ENCODE results near the gene SLCO1B1.
"Not testable (repeated sequence)": the region's sequence is repeated elsewhere in the genome, so short reads cannot be mapped to it uniquely, and the experiment has no call there.

The SLCO1B1 gene, protein sequence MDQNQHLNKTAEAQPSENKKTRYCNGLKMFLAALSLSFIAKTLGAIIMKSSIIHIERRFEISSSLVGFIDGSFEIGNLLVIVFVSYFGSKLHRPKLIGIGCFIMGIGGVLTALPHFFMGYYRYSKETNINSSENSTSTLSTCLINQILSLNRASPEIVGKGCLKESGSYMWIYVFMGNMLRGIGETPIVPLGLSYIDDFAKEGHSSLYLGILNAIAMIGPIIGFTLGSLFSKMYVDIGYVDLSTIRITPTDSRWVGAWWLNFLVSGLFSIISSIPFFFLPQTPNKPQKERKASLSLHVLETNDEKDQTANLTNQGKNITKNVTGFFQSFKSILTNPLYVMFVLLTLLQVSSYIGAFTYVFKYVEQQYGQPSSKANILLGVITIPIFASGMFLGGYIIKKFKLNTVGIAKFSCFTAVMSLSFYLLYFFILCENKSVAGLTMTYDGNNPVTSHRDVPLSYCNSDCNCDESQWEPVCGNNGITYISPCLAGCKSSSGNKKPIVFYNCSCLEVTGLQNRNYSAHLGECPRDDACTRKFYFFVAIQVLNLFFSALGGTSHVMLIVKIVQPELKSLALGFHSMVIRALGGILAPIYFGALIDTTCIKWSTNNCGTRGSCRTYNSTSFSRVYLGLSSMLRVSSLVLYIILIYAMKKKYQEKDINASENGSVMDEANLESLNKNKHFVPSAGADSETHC

DNA sequence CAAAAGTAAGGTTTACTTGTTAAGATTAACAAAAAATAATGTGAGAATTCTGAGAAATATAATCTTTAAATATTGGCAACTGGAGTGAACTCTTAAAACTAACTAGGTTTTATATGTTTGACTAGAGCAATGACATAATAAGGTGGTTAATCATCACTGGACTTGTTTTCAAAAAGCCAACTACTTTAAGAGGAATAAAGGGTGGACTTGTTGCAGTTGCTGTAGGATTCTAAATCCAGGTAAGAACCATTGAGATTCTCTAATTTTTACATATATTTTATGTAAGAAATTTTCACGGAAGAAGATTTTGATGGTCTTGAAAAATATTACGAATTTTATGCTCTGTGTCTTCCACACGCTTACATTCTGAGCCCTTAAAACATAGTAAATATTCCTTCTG, at the start of gene SLCO1B1:
SLCO1B1 (plus strand) TSS at position 197 of the 400 bp plus-strand sequence. CDS start 10,381 bp downstream, outside the sequence.
- no peak for DNase-seq

DNA sequence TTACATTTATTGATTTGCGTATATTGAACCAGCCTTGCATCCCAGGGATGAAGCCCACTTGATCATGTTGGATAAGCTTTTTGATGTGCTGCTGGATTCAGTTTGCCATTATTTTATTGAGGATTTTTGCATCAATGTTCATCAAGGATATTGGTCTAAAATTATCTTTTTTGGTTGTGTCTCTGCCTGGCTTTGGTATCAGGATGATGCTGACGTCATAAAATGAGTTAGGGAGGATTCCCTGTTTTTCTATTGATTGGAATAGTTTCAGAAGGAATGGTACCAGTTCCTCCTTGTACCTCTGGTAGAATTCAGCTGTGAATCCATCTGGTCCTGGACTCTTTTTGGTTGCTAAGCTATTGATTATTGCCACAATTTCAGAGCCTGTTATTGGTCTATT, 46.2 kb upstream of the SLCO1B1 start:
- not testable (repeated sequence) for DNase-seq

DNA sequence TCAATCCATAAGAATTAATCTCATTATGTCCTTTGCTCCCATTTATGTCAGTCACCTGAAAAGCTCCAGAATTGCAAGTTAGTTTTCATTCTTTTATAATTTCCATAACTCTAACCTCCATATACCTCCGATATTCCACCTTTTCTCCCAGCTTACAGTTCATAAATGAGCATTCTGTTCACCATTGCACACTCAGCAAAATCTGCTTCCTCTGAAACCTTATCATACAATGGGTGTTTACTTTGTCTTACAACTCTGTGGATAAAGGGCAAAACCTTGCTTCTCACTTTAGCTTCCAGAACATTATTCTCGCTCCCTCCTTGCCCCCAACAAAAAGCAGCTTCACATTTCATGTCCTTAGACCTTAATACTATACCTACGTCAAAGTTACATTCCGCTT, 19.3 kb upstream of the SLCO1B1 start:
- DNase-seq = no peak

DNA sequence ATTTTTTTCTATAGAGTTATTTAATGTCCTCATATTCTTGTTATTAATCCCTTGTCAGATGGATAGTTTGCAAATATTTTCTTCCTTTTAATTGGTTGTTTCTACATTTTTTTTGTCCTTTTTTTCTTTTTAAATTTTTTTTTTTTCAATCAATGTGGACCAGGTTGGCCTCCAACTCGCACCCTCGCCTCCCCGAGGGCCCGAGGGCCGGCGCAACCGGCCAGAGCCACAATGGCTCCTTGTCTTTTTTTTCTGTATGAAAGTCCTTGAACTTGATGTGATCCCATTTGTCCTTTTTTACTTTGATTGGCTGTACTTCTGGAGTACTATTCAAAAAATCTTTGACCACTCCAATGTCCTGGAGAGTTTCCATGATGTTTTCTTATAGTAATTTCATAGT, 17.7 kb upstream of the SLCO1B1 start:
- no peak for DNase-seq

DNA sequence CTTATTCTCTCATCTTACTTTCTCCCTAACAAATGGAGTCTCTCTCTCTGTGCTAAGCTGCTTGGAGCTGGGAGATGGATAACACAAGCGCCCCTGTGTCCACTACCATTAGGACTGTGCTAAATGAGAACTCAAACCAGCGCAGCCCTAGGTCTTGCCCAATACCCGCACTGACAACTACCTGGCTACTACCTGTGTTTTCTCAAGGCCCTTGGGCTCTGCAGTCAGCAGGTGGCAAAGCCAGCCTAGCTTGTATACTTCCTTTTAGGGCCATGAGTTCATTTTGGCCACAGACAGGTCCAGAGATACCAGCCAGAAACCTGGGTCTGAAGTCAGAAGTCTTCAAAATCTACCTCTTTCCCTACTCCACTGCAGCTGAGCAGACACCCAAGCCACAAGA, 13.0 kb upstream of the SLCO1B1 start:
- DNase-seq = no peak

DNA sequence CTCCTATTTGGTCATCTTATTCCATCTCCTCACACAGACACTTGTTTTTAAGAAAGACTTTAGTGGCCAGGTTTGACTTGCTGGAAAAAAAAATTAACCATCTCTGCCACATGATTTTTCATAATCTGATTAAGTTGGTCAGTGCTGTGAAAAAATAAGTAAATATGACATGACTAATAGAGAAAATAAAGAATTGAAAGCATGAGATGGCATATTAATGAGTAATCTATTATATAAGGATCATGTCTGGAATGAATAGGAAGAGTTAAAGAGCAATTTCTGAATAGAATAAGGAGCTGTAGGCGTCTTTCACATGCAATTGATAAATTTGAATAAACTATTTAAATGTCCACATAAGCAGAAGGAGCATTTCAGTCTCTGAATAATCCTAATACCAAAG, 12.2 kb upstream of the SLCO1B1 start:
- no peak for DNase-seq

DNA sequence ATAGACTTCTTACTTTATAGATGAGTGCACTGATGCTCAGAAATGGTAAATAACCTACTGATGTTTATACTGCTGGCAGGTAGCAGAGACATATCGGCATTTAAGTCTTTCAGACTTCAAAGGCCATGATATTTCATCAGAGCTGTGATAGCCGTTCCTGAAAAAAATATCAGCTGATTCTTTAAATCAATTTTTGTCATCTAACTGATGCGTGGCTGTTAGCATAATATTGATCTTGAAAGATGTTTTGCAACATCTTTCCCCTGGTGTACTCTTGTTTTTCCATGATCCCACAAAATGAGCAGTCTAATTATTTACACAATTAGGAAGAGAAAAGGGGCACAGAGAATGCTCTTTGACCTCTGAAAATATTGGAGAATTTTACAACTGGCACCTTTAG, 1.6 kb upstream of the SLCO1B1 start:
- DNase-seq = no peak

DNA sequence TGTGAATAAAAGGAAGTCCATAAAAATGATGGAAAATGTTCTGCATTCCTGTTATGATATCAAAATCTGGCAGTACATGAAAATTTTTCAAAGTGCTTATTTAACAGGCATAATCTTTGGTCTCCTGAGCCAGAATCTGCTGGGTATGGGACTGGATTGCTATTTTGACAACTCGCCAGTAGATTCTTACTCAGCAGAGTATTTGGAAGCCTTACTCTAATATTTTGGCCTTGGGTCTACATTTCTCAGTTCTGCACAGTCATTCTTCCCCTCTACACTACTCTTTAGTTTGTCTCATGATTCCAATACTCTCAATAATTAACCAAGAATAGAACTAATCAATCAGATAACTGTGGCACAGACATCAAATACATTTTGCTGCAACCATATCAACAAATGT, 1.1 kb upstream of the SLCO1B1 start:
- DNase-seq = no peak

DNA sequence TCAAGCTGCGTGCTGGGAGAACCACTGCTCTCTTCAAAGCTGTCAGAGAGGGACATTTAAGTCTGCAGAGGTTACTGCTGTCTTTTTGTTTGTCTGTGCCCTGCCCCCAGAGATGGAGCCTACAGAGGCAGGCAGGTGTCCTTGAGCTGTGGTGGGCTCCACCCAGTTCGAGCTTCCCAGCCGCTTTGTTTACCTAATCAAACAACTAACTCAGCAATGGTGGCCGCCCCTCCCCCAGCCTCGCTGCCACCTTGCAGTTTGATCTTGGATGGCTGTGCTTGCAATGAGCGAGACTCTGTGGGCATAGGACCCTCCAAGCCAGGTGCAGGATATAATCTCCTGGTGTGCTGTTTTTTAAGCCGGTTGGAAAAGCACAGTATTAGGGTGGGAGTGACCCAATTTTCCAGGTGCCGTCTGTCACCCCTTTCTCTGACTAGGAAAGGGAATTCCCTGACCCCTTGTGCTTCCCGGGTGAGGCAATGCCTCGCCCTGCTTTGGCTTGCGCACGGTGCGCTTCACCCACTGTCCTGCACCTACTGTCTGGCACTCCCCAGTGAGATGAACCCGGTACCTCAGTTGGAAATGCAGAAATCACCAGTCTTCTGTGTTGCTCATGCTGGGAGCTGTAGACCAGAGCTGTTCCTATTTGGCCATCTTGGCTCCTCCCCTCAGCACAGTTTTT, 6.5 kb downstream of the SLCO1B1 start:
- not testable (repeated sequence) for DNase-seq

DNA sequence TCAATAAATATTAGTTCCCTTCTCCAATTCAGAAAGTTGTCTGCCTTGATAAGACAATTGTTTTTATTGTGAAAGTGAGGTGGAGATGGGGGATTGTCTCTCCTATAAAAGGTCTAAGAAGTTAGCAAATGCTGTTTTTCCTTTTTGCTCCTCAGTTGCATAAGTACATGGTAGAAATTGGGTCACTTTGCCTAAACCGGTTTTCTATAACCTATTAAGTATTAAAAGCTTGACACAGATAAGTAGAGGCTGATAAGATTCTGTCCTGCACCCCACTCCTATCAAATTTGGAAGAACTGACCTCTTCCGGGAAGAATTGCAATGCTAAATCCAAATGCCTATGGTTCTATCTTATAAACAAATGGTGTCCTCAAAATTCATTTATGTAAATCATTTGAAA, 7.0 kb downstream of the SLCO1B1 start:
- DNase-seq = no peak

DNA sequence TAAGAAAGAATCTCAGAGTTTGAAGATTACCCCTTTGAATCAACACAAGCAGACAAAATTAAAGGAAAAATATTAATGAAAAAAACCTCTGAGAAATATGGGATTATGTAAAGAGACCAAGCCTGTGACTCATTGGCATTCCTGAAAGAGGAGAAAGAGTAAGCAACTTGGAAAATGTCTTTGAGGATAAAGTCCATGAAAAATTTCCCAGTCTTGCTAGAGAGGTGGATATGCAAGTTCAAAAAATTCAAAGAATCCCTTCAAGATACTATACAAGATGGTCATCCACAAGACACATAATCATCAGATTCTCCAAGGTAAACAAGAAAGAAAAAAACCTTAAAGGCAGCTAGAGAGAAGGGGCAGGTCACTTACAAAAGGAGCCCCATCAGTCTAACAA, 13.3 kb downstream of the SLCO1B1 start:
- DNase-seq = no peak

DNA sequence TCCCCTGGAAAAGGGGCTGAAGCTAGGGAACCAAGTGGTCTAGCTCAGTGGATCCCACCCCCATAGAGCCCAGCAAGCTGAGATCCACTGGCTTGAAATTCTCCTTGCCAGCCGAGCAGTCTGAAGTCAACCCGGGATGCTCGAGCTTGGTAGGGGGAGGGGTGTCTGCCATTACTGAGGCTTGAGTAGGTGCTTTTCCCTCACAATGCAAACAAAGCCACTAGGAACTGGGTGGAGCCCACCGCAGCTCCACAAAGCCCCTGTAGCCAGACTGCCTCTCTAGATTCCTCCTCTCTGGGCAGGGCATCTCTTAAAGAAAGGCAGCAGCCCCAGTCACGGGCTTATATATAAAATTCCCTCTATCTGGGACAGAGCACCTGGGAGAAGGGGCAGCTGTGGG, 18.9 kb downstream of the SLCO1B1 start:
- not testable (repeated sequence) for DNase-seq

DNA sequence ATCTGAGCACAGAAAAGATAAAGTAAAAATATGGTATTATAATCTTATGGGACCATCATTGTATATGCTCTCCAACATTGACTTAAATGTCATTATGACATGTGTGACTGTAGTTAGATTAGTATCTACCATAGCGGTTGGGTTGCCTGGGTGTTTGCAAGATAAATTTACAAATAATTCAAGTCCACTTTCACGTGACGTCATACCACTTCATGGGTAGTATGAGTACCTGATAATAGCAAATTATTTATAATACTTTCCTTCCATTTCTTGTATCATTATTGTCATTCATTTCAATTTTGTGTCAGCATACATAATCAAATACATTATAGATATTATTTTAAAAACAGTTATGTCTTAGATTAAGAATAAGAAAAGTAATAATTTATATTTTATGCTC, 20.2 kb downstream of the SLCO1B1 start:
- no peak for DNase-seq

DNA sequence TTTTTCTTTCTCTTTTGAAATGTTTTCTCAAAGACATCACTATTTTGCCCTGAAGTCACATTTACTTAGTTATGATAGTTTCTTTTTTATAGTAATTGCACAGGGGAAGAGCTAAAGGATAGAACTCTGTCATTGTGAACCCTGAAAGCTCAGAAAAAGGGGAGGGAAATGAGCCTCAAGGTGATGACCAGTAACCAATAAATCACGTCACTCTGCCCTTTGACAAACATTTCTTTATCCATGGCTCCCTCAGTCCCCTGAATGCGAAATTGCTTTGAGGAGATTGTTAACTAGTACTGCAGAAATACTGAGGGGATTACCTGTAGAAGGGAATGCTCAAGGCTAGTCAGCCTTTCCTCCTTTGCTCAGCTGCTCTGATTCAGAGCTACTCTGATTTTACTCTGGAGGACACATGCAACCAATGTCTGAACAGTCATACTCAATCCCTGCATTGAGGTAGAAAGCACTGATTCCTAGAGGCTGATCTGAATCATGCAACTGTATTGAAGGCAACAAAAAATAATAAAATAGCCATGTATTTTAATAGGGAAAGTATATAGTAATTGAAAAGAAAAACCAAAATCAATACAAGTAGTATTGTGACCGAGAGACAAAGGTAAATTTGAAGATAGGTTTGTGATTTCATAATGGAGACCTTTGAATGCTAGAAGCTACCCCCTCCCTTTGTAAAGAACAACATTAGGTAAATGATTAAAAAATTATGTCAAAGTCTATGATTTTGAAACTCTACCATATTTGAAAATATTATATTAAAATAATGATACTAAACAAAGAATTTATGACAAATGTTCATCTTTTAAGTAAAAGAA, 24.7 kb downstream of the SLCO1B1 start:
- no peak for DNase-seq

DNA sequence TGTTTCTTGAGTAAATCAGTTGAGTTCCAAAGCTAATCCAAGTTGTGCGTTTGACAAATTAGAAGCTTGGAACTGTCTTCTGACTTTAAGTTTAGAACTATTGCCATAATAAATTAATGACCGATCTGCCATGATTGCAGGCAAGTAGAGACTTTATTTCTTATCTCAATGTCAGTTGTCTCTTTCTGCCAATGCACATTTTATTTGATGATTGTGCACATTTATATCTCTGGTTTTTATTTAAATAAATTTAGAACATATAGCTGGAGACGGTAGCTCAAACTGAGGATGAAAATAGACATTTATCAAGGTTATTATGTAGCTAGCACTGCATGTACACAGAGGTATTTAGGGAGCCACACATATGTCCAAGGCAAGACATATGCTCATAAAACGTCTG, 34.1 kb downstream of the SLCO1B1 start:
- DNase-seq = no peak

DNA sequence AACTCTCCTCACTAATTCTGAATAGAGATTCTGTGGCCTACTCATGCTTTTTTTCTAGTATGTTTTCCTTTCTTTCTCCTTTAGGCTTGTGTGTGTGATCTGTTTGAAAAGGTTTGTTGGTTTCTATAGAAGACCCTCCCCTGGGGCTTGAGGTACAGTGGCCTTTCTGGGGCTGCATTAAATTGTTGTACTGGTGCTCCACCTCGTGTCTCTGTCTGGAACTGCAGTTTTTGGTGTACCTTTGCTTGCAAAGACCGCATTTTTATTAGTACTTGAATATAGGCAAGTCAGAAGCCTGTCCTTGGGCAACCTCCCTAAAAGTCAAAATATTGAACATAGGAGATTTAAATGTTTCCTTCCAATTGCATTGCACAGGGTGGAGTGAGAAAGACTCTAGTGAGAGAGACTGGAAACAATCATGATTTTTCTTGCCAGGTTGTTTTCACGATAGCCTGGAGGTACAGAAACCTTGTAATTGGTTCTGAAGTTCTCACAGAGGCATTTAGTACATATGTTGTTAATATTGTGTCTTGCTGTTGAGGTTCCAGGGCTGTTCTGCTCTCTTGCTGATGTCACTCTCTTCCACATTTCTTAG, 39.0 kb downstream of the SLCO1B1 start:
- peak; percentile 37 for DNase-seq

DNA sequence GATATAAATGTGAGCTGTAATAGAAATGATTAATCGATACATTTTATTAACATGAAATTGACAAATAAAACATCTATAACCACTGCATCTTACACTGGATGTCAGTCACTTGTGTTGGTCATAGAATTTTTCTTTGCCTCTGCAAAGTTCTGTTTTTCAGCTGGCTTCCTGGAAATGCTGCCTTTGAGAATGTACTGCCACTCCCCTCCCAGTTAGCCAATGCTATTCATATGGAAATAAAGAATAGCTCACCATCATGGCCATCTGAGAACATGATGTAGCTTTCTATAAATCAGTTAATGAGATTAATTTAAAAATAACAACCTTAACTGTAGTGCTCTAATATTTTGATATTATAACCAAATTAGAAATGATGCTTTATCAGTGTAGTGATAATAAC, 41.1 kb downstream of the SLCO1B1 start:
- DNase-seq = no peak

DNA sequence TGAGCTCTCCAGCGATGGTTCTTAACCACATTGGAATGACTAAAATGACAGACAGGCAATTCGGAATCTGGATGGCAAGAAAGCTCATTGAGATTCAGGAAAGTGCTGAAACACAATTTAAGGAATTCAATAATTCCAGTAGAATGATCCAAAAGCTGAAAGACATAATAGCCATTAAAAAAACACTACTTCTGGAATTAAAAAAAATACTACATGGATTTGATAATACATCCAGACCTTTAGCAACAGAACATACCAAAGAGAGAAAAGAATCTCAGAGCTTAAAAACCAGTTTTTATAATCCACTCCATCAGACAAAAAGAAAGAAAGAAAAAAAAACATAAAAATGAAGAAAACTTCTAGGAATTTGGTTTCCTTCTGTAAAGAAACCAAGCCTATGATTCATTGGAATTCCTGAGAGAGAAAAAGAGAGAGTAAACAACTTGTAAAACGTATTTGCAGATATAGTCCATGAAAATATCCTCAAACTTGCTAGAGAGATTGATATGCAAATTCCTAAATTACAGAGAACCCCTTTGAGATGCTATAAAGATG, 52.8 kb downstream of the SLCO1B1 start:
- DNase-seq = no peak

DNA sequence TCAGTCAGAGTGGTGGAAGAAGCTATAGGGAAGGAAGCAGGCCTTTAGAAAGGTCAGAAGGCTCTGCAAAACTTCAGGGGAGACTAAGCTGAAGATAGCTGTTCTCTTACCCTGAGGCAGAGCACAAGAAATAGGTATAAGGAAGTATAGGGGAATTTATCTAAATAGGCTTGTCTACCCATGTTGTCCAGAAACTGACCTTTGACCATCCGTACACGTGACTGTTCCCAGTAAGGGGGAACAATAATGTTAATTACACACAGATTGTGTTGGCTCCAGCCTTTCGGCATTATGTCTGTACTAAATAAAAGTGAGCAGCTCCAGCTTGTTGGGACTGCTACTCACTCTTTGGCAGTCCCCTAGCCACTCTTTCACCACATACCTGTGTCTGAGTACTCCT, 59.0 kb downstream of the SLCO1B1 start:
- no peak for DNase-seq

DNA sequence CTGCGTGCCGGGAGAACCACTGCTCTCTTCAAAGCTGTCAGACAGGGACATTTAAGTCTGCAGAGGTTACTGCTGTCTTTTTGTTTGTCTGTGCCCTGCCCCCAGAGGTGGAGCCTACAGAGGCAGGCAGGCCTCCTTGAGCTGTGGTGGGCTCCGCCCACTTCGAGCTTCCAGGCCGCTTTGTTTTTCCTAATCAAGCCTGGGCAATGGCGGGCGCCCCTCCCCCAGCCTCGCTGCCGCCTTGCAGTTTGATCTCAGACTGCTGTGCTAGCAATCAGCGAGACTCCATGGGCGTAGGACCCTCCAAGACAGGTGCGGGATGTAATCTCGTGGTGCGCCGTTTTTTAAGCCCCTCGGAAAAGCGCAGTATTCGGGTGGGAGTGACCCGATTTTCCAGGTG, 83.4 kb downstream of the SLCO1B1 start:
- DNase-seq = not testable (repeated sequence)

DNA sequence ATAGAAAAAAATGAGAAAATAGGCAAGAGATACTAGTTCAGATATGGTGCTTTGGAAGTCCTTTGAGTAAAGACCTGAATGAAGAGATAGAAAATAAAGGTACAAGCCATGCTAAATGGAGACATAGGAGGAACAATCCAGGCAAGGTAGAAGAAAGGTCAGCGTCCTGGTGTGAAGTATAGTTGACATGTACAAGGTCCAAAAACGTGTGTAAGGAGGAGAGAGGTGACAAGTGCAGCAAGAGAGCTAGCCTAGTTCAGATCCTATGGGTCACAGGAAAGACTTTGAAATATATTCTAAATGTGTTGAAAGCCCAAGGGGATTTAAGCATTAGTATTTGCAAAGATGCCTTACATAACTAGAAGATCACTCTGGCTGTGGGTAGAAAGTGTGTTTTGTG, 88.2 kb downstream of the SLCO1B1 start:
- no peak for DNase-seq

DNA sequence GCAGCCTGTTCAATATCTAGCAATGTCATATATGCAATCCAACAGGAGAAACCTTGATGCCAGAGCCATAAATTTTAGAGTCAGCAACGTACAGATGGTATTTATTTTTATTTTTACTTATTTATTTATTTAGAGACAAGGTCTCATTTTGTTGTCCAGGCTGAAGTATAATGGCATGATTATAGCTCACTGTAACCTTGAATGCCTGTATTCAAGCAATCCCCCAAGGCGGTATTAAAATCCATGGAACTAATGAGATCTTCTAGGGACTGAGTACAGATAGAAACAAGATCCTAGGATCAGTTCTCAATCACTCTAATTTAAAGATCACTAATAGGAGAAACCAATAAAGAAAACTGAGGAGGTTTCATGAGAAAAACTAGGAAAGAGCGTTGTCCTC, 89.3 kb downstream of the SLCO1B1 start:
- DNase-seq = no peak
